Caco-2 (cell line): ENCODE data around the gene INSYN1. TPM values are rescaled to one million over a fixed set of nuclear protein-coding genes. Genes with fewer than 3 reads are reported as not detected.
"Not testable (repeated sequence)": the region's sequence is repeated elsewhere in the genome, so short reads cannot be mapped to it uniquely, and the experiment has no call there.

Experiments used
- BruUV-seq: library from RNA; stranded (reverse); fragments of 400-500 nt; replicated peaks from 2 replicates; lab custom pipeline; 2021; lab: Mats Ljungman, UMichigan
- CTCF ChIA-PET: fragments of 300-600 bp; sonication (Branson Sonifier 250); formaldehyde crosslinking; loops from one replicate; lab custom pipeline; 2022; ENCODE audit warnings: antibody characterized with exemption; lab: Charles Lee
- POLR2A ChIA-PET: fragments of 300-600 bp; sonication (Branson Sonifier 250); formaldehyde crosslinking; loops from one replicate; lab custom pipeline; 2022; ENCODE audit warnings: antibody characterized with exemption; lab: Charles Lee
- DNase-seq, 2 experiments: peaks; one replicate each; pipeline versions ENCODE4 v3.0.0 to v3.0.0-alpha.2; 2020 to 2022
- H3K27me3 ChIP-seq: replicated peaks from 2 replicates; pipeline ENCODE4 v1.6.0; 2011; ENCODE audit warnings: low read length; ENCODE audit not compliant: control insufficient read depth, insufficient read depth
- H3K36me3 ChIP-seq: 2 replicates; pipeline ENCODE4 v1.5.1; 2011; ENCODE audit warnings: low read length; ENCODE audit not compliant: control insufficient read depth, insufficient read depth
- H3K4me1 ChIP-seq: fragments of 250-450 bp; sonication (Bioruptor Pico); 2 replicates; pipeline ENCODE4 v1.5.1; 2020; ENCODE audit warnings: mild to moderate bottlenecking
- H3K4me3 ChIP-seq: 2 replicates; pipeline ENCODE4 v1.5.1; 2011; ENCODE audit warnings: low read depth, mild to moderate bottlenecking, control low read depth, low read length
- H3K9me3 ChIP-seq: fragments of 250-450 bp; sonication (Bioruptor Pico); 2 replicates; pipeline ENCODE4 v1.5.1; 2020; ENCODE audit warnings: mild to moderate bottlenecking, moderate library complexity
- H3K27ac Mint-ChIP-seq: one replicate; pipeline ENCODE4 v1.8.0; 2022; ENCODE audit warnings: mixed read lengths; ENCODE audit not compliant: unreplicated experiment
- H3K27me3 Mint-ChIP-seq: one replicate; pipeline ENCODE4 v1.8.0; 2022; ENCODE audit warnings: mixed read lengths; ENCODE audit not compliant: insufficient read depth, unreplicated experiment
- H3K36me3 Mint-ChIP-seq: one replicate; pipeline ENCODE4 v1.8.0; 2022; ENCODE audit warnings: mild to moderate bottlenecking, mixed read lengths; ENCODE audit not compliant: insufficient read depth, unreplicated experiment
- H3K4me1 Mint-ChIP-seq: one replicate; pipeline ENCODE4 v1.8.0; 2022; ENCODE audit warnings: low read depth, mixed read lengths; ENCODE audit not compliant: unreplicated experiment
- H3K4me3 Mint-ChIP-seq: one replicate; pipeline ENCODE4 v1.8.0; 2022; ENCODE audit warnings: mild to moderate bottlenecking, moderate library complexity, mixed read lengths; ENCODE audit not compliant: unreplicated experiment
- H3K9me3 Mint-ChIP-seq: one replicate; pipeline ENCODE4 v1.8.0; 2022; ENCODE audit warnings: mixed read lengths; ENCODE audit not compliant: unreplicated experiment
- CTCF ChIP-seq, 2 experiments: fragments of 200-600 bp in 1 of 2; IDR thresholded peaks; 1 replicate in 1 of 2; 2 replicates in 1 of 2; pipeline versions ENCODE4 v1.5.1 to v1.8.0; 2011 to 2022; ENCODE audit warnings: antibody characterized with exemption in 1 of 2, control low read depth in 1 of 2, inconsistent platforms in 1 of 2, low read depth in 1 of 2, low read length in 1 of 2, mild to moderate bottlenecking in 1 of 2, moderate library complexity in 1 of 2; ENCODE audit not compliant: insufficient read depth in 1 of 2, severe bottlenecking in 1 of 2, unreplicated experiment in 1 of 2
- intact Hi-C: fragments of 100-400 bp; cut with micrococcal nuclease; formaldehyde crosslinking; loops from one replicate; pipeline ENCODE4 v1.10.0; 2022; ENCODE audit not compliant: unreplicated experiment
- total RNA-seq: library from RNA; stranded (reverse); gene quantifications from 2 replicates; pipeline ENCODE4 v1.2.3, GENCODE V29; 2022

Gene INSYN1
- total RNA-seq, 1 experiment from 2014 or later, result 0.41 TPM

DNA sequence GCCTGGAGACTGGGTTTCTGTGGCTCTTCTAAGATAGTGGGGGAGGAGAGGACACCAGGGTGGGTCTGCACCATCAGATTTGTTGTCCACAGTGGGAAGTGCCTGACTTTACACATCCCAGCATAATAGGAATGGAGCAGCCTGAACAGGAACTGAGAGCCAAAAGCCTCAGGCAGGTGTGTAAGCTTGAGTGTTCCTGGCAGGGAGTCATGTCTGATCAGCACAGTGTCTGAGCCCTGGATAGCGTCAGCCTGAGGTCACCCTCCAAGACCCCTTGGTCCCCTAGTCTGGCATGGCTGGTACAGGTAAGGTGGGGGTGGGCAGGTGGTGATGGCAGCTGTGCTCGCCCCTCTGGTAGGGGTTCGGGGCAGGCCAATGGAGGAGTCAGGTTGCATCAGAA, 20.2 kb downstream of the INSYN1 start:
- Histone ChIP-seq H3K4me3 (no peak overlapping the region), H3K36me3 (no peaks in the 10 kb centered on the region), H3K27me3 (no peaks in the 10 kb centered on the region; the same call in 1 of the 2 replicates), H3K9me3 (no peaks in the 10 kb centered on the region), H3K4me1 (no peaks in the 10 kb centered on the region)
- H3K4me1 Mint-ChIP-seq, result no peaks in the 10 kb centered on the region
- no TSS peak for BruUV-seq
- no peaks in the 10 kb centered on the region for H3K9me3 Mint-ChIP-seq
- no peak overlapping the region for H3K4me3 Mint-ChIP-seq
- TF ChIP-seq CTCF (IDR thresholded peaks at IDR 0.05; ENCODE audit: insufficient read depth in 1 of 2, low read depth in 1 of 2, low read length in 1 of 2, severe bottlenecking in 1 of 2, unreplicated experiment in 1 of 2), result no peak
- H3K27ac Mint-ChIP-seq, result no peak overlapping the region
- intact Hi-C loops, result no loop called here
- ChIA-PET CTCF (no interaction called here), POLR2A (no interaction called here)
- H3K27me3 Mint-ChIP-seq, result no peaks in the 10 kb centered on the region
- H3K36me3 Mint-ChIP-seq, result no peaks in the 10 kb centered on the region
- DNase-seq, result no peak

DNA sequence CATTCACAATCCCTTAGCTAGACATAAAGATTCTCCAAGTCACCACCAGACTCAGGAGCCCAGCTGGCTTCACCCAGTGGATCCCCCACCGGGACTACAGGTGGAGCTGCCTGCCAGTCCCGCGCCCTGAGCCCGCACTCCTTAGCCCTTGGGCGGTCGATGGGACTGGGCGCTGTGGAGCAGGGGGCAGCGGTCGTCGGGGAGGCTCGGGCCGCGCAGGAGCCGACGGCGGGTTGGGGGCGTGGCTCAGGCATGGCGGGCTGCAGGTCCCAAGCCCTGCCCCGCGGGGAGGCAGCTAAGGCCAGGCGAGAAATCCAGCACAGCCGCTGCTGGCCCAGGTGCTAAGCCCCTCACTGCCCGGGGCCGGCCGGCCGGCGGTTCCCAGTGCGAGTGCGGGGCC, 21.1 kb downstream of the INSYN1 start:
- H3K4me3 ChIP-seq, H3K27me3 Mint-ChIP-seq, H3K9me3 ChIP-seq, H3K4me3 Mint-ChIP-seq, H3K36me3 Mint-ChIP-seq, H3K27ac Mint-ChIP-seq, CTCF ChIA-PET, BruUV-seq, H3K27me3 ChIP-seq, H3K36me3 ChIP-seq, H3K4me1 Mint-ChIP-seq, POLR2A ChIA-PET, intact Hi-C loops, H3K9me3 Mint-ChIP-seq, DNase-seq, H3K4me1 ChIP-seq: not testable (repeated sequence)

- POLR2A ChIA-PET, result no interaction called here
These were observed 25.7 kb downstream of the INSYN1 start for GRCh38 chr15:73727330-73727976.

More at GRCh38 chr15:73727330-73727976, 25.7 kb downstream of the INSYN1 start:
- no peaks in the 10 kb centered on the region; the same call in 1 of the 2 replicates for H3K27me3 ChIP-seq
- BruUV-seq, result no TSS peak
- no peak overlapping the region for H3K4me3 ChIP-seq
- H3K4me1 ChIP-seq, result no peaks in the 10 kb centered on the region
- intact Hi-C loops, result no loop called here
- H3K9me3 Mint-ChIP-seq, result no peaks in the 10 kb centered on the region
- H3K4me1 Mint-ChIP-seq, result no peaks in the 10 kb centered on the region
- no peak overlapping the region for H3K4me3 Mint-ChIP-seq
- H3K27me3 Mint-ChIP-seq, result peaks cover 7% of the 10 kb centered on the region
- DNase-seq, result no peak
- H3K27ac Mint-ChIP-seq, result no peak overlapping the region
- TF ChIP-seq CTCF (IDR thresholded peaks at IDR 0.05; ENCODE audit: insufficient read depth in 1 of 2, low read depth in 1 of 2, low read length in 1 of 2, severe bottlenecking in 1 of 2, unreplicated experiment in 1 of 2), result no peak
- CTCF ChIA-PET, result no interaction called here
- no peaks in the 10 kb centered on the region for H3K36me3 ChIP-seq
- no peaks in the 10 kb centered on the region for H3K9me3 ChIP-seq
- no peaks in the 10 kb centered on the region for H3K36me3 Mint-ChIP-seq
